Right lobe of liver (tissue), 4 donors: ENCODE data around the gene EML6.

Experiments used
- CTCF ChIP-seq, 4 donors: fragments of 200-600 bp in 3 of 4; fragments of 450-650 bp in 1 of 4; IDR thresholded peaks; one replicate each; pipeline versions ENCODE4 v1.5.1 to v1.8.0; 2016 to 2022; ENCODE audit warnings: antibody characterized with exemption in 4 of 4, mild to moderate bottlenecking in 2 of 4
- POLR2A ChIP-seq: fragments of 450-650 bp; IDR thresholded peaks from one replicate; pipeline ENCODE4 v1.6.1; 2017; ENCODE audit warnings: antibody characterized with exemption, mild to moderate bottlenecking
- donor health status: DM: no; HTN: no; CAD: no.
- donor health status: DM: no; HTN: no; CAD: no.
- donor health status: DM: no; HTN: yes; CAD: no.

GRCh38 chr2:54988612-54989011 is 265.1 kb downstream of the EML6 start:
- no peak for TF ChIP-seq CTCF (IDR thresholded peaks at IDR 0.05)
- TF ChIP-seq POLR2A = no peak
